K562 (cell line): ENCODE data around the gene PCK1. TPM values are rescaled to one million over a fixed set of nuclear protein-coding genes. Genes with fewer than 3 reads are reported as not detected.
A peak's percentile ranks its signal among the peaks of the same experiment; 100 is the strongest.

Experiments
- EHMT2 ChIP-seq: fragments of 450-650 bp; IDR thresholded peaks from 2 replicates; pipeline ENCODE4 v1.6.1; 2018; ENCODE audit warnings: antibody characterized with exemption
- MEIS2 ChIP-seq: fragments of 450-650 bp; IDR thresholded peaks from 2 replicates; pipeline ENCODE4 v1.6.1; 2014; ENCODE audit warnings: mild to moderate bottlenecking; ENCODE audit not compliant: partially characterized antibody
- NCOR1 ChIP-seq: fragments of 450-650 bp; IDR thresholded peaks from 2 replicates; pipeline ENCODE4 v1.6.1; 2016; ENCODE audit warnings: mild to moderate bottlenecking, moderate library complexity
- ZNF124 ChIP-seq: sonication (generic); formaldehyde crosslinking; IDR thresholded peaks from 2 replicates; pipeline ENCODE4 v1.8.1; 2022; ENCODE audit warnings: missing genetic modification reagents
- ZNF347 ChIP-seq: fragments of 450-650 bp; formaldehyde crosslinking; IDR thresholded peaks from 2 replicates; pipeline ENCODE4 v1.4.0; 2020; ENCODE audit warnings: low read depth, mild to moderate bottlenecking, moderate library complexity
- ZNF445 ChIP-seq: fragments of 250-450 bp; sonication (Bioruptor Pico); IDR thresholded peaks from 2 replicates; pipeline ENCODE4 v1.4.0; 2020; ENCODE audit warnings: low read depth, mild to moderate bottlenecking, moderate library complexity
- polyA plus RNA-seq, 8 experiments: library from polyadenylated mRNA; depleted of rRNA in 4 of 8; stranded (reverse) in 5 of 8; unstranded in 3 of 8; fragments of >200 nt; fragmentation: Nextera tagmentation in 2 of 8; fragmentation: Illumina TruSeq in 1 of 8; extraction: Ambion mirVana in 2 of 8; extraction: Trizol in 1 of 8; gene quantifications; 2 replicates each; pipeline versions ENCODE4 v1.2.1 to v1.2.3, GENCODE V29; 2011 to 2014; ENCODE audit warnings: inconsistent platforms in 1 of 8, missing spikeins in 1 of 8
- total RNA-seq, 7 experiments: library from RNA; depleted of rRNA in 6 of 7; stranded (reverse); fragments of >200 nt in 6 of 7; fragmentation: Illumina TruSeq in 2 of 7; extraction: Trizol in 2 of 7; gene quantifications; 2 replicates each; pipeline versions ENCODE4 v1.2.1 to v1.2.3, GENCODE V29; 2011 to 2021; ENCODE audit warnings: low replicate concordance in 1 of 7
- TF ChIP-seq, protein P1 (sequence below): fragments of 450-650 bp; IDR thresholded peaks from 2 replicates; pipeline ENCODE4 v1.6.1; 2016; ENCODE audit warnings: low read depth
- TF ChIP-seq, protein P2 (sequence below): sonication (generic); formaldehyde crosslinking; IDR thresholded peaks from 2 replicates; pipeline ENCODE4 v1.8.0; 2023; ENCODE audit warnings: missing genetic modification reagents, mild to moderate bottlenecking, borderline replicate concordance
- TF ChIP-seq, protein P3 (sequence below): fragments of 250-450 bp; sonication (Bioruptor Pico); IDR thresholded peaks from 2 replicates; pipeline ENCODE4 v1.5.0; 2020; ENCODE audit warnings: mild to moderate bottlenecking
- TF ChIP-seq, protein P4 (sequence below): fragments of 250-450 bp; sonication (Bioruptor Pico); IDR thresholded peaks from 2 replicates; pipeline ENCODE4 v1.8.0; 2021; ENCODE audit warnings: borderline replicate concordance, mild to moderate bottlenecking, moderate library complexity; ENCODE audit not compliant: poor library complexity, severe bottlenecking

PCK1 gene
- total and polyA plus RNA-seq, 9 of the 15 experiments (the other 6 are each of a cell fraction or from before 2014, with no cell fraction given) = 0.05 to 0.73 (median 0.15) TPM

DNA sequence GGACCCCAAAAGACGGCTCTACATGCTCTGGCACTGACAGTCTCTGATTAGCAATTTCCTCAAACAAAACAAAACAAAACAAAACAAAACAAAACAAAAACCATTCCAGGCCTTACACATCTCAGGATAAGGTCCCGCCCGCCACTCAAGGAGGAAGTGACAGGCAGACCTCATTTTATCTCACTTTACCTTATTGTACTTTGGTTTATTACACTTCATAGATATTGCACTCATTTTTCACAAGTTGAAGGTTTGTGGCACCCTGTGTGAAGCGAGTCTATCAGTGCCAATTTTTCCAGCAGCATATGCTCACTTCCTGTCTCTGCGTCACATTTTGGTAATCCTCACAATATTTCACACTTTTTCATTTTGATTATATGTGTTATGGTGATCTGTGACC is 44.1 kb downstream of the PCK1 start (continued):
- TF ChIP-seq, protein P1, sequence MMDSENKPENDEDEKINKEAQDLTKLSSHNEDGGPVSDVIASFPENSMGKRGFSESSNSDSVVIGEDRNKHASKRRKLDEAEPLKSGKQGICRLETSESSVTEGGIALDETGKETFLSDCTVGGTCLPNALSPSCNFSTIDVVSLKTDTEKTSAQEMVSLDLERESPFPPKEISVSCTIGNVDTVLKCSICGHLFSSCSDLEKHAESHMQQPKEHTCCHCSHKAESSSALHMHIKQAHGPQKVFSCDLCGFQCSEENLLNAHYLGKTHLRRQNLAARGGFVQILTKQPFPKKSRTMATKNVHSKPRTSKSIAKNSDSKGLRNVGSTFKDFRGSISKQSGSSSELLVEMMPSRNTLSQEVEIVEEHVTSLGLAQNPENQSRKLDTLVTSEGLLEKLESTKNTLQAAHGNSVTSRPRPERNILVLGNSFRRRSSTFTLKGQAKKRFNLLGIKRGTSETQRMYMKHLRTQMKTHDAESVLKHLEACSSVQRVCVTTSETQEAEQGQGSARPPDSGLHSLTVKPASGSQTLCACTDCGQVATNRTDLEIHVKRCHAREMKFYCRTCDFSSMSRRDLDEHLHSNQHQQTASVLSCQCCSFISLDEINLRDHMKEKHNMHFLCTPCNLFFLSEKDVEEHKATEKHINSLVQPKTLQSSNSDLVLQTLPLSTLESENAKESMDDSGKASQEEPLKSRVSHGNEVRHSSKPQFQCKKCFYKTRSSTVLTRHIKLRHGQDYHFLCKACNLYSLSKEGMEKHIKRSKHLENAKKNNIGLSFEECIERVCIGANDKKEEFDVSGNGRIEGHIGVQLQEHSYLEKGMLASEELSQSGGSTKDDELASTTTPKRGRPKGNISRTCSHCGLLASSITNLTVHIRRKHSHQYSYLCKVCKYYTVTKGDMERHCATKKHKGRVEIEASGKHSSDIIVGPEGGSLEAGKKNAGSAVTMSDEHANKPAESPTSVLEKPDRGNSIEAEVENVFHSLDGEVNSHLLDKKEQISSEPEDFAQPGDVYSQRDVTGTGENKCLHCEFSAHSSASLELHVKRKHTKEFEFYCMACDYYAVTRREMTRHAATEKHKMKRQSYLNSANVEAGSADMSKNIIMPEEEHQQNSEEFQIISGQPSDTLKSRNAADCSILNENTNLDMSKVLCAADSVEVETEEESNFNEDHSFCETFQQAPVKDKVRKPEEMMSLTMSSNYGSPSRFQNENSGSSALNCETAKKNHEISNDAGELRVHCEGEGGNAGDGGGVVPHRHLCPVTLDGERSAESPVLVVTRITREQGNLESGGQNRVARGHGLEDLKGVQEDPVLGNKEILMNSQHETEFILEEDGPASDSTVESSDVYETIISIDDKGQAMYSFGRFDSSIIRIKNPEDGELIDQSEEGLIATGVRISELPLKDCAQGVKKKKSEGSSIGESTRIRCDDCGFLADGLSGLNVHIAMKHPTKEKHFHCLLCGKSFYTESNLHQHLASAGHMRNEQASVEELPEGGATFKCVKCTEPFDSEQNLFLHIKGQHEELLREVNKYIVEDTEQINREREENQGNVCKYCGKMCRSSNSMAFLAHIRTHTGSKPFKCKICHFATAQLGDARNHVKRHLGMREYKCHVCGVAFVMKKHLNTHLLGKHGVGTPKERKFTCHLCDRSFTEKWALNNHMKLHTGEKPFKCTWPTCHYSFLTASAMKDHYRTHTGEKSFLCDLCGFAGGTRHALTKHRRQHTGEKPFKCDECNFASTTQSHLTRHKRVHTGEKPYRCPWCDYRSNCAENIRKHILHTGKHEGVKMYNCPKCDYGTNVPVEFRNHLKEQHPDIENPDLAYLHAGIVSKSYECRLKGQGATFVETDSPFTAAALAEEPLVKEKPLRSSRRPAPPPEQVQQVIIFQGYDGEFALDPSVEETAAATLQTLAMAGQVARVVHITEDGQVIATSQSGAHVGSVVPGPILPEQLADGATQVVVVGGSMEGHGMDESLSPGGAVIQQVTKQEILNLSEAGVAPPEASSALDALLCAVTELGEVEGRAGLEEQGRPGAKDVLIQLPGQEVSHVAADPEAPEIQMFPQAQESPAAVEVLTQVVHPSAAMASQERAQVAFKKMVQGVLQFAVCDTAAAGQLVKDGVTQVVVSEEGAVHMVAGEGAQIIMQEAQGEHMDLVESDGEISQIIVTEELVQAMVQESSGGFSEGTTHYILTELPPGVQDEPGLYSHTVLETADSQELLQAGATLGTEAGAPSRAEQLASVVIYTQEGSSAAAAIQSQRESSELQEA = no peak
- TF ChIP-seq ZNF124 (CRISPR knock-in tag) (no peak), ZNF445 (CRISPR knock-in tag) (no peak), NCOR1 (no peak), MEIS2 (peak; percentile 67), EHMT2 (no peak), ZNF347 (no peak)
- TF ChIP-seq, protein P2, sequence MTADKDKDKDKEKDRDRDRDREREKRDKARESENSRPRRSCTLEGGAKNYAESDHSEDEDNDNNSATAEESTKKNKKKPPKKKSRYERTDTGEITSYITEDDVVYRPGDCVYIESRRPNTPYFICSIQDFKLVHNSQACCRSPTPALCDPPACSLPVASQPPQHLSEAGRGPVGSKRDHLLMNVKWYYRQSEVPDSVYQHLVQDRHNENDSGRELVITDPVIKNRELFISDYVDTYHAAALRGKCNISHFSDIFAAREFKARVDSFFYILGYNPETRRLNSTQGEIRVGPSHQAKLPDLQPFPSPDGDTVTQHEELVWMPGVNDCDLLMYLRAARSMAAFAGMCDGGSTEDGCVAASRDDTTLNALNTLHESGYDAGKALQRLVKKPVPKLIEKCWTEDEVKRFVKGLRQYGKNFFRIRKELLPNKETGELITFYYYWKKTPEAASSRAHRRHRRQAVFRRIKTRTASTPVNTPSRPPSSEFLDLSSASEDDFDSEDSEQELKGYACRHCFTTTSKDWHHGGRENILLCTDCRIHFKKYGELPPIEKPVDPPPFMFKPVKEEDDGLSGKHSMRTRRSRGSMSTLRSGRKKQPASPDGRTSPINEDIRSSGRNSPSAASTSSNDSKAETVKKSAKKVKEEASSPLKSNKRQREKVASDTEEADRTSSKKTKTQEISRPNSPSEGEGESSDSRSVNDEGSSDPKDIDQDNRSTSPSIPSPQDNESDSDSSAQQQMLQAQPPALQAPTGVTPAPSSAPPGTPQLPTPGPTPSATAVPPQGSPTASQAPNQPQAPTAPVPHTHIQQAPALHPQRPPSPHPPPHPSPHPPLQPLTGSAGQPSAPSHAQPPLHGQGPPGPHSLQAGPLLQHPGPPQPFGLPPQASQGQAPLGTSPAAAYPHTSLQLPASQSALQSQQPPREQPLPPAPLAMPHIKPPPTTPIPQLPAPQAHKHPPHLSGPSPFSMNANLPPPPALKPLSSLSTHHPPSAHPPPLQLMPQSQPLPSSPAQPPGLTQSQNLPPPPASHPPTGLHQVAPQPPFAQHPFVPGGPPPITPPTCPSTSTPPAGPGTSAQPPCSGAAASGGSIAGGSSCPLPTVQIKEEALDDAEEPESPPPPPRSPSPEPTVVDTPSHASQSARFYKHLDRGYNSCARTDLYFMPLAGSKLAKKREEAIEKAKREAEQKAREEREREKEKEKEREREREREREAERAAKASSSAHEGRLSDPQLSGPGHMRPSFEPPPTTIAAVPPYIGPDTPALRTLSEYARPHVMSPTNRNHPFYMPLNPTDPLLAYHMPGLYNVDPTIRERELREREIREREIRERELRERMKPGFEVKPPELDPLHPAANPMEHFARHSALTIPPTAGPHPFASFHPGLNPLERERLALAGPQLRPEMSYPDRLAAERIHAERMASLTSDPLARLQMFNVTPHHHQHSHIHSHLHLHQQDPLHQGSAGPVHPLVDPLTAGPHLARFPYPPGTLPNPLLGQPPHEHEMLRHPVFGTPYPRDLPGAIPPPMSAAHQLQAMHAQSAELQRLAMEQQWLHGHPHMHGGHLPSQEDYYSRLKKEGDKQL = no peak
- TF ChIP-seq, protein P3, sequence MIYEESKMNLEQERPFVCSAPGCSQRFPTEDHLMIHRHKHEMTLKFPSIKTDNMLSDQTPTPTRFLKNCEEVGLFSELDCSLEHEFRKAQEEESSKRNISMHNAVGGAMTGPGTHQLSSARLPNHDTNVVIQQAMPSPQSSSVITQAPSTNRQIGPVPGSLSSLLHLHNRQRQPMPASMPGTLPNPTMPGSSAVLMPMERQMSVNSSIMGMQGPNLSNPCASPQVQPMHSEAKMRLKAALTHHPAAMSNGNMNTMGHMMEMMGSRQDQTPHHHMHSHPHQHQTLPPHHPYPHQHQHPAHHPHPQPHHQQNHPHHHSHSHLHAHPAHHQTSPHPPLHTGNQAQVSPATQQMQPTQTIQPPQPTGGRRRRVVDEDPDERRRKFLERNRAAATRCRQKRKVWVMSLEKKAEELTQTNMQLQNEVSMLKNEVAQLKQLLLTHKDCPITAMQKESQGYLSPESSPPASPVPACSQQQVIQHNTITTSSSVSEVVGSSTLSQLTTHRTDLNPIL (CRISPR knock-in tag) = no peak
- TF ChIP-seq, protein P4, sequence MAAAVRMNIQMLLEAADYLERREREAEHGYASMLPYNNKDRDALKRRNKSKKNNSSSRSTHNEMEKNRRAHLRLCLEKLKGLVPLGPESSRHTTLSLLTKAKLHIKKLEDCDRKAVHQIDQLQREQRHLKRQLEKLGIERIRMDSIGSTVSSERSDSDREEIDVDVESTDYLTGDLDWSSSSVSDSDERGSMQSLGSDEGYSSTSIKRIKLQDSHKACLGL = no peak
